HG02642 (cell line): ENCODE results near the gene MSRB3.
"Not testable (repeated sequence)": the region's sequence is repeated elsewhere in the genome, so short reads cannot be mapped to it uniquely, and the experiment has no call there.

Source experiments
- ATAC-seq: cut with Tn5 transposase; IDR thresholded peaks from one replicate; pipeline ENCODE4 v1.9.1; 2021; ENCODE audit warnings: mild to moderate bottlenecking; ENCODE audit not compliant: unreplicated experiment, poor library complexity

Gene MSRB3

GRCh38 chr12:65285532-65285931 is 7.0 kb downstream of the MSRB3 start:
- not testable (repeated sequence) for ATAC-seq

DNA sequence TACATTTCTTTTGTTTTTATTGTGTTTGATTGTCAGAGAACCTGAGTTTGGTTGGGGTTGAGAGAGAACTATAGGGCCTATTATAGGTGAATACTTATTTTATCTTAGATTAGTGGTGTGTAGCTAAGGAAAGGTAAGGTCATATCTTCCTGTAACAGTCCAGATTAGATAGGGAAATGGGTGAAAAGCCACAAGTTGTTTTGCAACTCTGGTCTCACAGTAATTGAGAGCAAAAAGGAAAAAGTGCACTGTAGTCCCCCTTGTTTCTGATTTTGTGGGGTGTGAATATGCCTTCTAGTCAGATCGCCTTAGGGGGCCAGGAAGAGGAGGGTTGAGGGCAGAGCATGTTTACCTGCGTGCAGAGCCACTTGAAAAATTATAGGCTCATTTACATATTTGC is 8.9 kb downstream of the MSRB3 start:
- ATAC-seq, result no peak

- no peak for ATAC-seq
Observed at GRCh38 chr12:65292241-65292640, 13.8 kb downstream of the MSRB3 start.

DNA sequence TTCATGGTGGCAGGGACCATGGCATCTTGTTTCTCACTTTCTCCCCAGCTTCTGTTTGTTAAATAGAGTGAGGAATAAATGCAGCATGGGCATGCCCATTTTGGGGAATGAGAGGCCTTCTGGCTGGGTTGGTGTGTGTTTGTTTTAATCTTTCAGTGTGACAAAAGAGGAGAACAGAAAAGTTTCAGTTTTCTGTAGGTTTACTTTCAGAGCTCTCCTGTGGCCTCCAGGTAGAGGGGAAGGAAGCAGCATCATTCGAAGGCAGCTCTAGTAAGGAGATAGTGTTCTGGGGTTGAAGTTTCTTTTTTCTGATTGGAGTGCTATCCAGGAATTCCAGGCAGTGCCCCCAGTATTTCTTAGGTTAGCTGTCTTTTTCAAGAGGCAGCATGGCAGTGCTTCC is 15.3 kb downstream of the MSRB3 start:
- no peak for ATAC-seq

- no peak for ATAC-seq
Observed at GRCh38 chr12:65294641-65295262, 16.3 kb downstream of the MSRB3 start.

DNA sequence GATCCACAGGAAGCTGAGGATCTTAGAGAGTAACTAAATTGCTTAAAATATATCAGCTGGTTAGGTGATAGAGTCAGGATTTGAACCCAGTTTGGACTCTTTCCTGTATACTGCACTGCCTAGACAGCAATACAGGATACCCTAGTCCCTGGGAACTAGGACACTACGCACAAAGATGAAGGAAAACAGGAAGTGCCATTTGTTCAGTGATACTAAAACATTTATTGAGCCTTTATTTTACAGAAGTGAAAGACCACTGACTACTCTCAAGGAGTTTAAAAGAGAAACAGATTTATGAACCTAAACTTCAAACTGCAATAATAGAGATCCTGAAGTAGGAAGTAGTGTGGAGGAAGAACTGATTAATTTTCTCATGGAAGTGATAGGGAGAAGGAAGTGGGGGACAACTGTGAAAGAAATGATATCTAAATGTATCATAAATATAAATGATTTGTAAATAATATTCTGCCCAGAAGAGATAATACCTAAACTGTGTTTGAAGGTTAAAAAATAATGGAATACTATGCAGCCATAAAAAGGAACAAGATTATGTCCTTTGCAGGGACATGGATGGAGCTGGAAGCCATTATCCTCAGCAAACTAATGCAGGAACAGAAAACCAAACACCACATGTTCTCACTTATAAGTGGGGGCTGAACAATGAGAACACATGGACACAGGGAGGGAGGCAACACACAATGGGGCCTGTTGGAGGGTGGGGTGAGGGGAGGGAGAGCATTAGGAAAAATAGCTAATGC is 18.2 kb downstream of the MSRB3 start:
- no peak for ATAC-seq

- no peak for ATAC-seq
Observed at GRCh38 chr12:65300097-65300496, 21.6 kb downstream of the MSRB3 start.

- no peak for ATAC-seq
Observed at GRCh38 chr12:65300679-65301349, 22.3 kb downstream of the MSRB3 start.

DNA sequence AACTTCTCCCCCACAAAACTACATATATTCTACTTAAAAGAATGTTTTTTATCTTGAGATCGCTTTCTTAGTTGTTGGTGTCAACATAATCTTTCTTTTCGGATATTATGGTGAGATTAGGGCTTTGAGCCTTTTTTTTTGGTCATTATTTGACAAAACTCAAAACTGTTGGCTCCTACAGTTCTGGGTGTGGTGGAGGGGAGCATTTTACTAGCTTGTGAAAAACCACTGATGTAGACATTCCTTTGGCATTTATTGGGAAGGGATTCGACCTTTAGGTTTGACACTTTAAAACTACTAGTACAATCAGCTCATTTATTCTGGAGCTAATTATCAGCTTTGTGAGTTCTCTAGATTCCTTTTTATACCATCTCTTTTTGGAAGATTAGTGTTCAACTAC is 24.4 kb downstream of the MSRB3 start:
- ATAC-seq, result no peak

DNA sequence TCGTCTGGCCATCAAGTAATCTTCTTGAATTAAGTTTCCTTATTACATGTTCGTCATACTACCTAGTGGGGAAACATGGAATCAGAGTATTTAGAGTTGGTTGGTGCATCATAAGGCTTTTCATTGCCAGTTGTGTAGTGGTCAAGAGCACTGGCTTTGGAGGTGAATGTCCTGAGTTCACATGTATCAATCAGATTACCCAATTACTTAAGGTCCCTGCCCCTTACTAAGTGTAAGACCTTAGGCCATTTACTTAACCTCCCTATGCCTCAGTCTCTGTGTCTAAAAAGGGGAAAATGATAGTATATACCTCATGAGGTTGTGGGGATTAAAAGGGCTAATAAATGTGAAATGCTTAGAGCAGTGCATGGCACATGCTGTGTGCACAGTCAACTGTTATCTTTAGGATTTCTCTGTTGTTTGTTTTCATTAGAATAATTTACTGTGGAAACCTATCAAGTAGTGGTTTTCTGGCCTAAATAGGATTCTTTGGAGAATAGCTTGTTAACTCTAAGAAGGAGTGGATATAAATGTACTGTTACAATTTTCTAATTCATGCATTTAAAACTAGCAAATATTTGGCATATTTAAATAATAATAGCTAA is 27.0 kb downstream of the MSRB3 start:
- no peak for ATAC-seq

- no peak for ATAC-seq
Observed at GRCh38 chr12:65306366-65307168, 28.1 kb downstream of the MSRB3 start.

DNA sequence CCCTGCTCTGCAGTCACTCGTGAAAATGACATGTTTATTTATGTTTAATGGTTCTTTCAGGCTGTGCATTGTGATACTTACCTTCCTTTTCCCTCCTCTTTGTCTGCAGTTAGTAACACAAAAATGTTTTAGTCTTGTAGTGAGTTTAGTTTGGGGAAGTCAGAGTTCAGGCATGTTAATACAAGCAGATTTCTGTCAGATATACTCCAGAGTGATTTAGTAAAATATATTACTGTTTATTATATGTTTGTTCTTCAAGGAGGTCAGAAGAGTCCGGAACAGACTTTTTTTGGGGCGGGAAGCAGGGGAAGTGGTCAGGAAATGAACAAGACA is 28.7 kb downstream of the MSRB3 start:
- no peak for ATAC-seq

GRCh38 chr12:65308006-65308405 is 29.5 kb downstream of the MSRB3 start:
- ATAC-seq, result no peak

DNA sequence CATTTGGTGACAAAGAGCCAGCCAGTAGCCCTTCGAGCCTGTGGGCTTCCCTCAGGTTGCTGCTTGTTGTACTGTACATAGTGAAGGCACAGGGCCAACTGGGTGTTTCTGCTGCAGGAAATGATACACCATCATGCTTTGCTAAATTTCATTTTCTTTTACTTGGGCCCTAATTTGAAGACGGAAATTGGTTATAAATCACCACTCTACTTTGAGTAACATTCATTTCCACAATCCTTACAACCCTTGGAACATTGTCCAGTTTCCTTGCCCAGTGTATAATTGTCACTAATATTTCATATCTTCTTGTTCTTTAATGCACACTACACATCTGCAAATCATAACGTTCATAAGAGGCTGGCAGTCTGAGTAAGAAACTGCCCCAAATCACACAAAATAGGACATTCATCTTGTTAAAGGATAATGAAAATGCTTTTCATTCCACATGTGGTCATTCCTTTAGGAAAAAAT is 30.2 kb downstream of the MSRB3 start:
- no peak for ATAC-seq

- ATAC-seq, result no peak
Observed at GRCh38 chr12:65311260-65311659, 32.8 kb downstream of the MSRB3 start.

DNA sequence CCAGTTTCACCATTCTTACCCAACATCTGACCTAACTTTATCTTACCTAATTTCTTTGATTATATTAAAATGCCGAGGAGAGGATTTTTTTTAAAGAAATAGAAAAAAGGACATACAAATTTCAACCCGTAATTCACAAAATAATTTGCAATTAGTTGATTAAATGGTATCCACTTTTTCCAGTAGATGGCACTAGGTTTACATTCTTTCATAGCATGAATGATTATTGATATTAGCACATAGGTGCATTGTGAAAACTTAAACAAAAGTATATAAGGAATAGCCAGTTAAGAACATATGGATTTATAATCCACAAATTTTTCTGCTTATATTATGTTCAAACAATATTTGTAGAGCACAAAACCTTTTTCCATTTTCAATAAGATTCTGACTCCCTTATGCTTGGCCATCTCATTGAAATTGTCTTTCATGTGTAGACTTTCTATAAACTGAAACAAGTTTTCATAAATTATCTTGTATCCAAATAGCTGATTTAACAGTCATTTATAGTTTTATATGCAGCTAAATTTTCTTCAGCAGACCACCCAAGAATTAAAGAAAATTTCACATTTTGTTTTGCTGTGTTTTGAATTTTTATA is 35.3 kb downstream of the MSRB3 start:
- ATAC-seq, result no peak

DNA sequence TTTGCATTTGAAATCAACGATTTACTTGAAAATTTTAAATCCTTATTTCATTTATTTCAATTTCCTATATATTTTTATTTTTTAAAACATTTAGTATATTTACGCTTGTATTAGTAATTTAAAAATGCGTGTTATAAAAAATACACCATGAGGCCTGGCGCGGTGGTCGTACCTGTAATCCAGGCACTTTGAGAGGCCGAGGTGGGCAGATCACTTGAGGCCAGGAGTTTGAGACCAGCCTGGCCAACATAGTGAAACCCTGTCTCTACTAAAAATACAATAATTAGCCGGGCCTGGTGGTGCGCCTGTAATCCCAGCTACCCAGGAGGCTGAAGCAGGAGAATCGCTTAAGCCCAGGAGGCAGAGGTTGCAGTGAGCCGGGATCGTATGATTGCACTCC is 36.8 kb downstream of the MSRB3 start:
- ATAC-seq, result not testable (repeated sequence)

DNA sequence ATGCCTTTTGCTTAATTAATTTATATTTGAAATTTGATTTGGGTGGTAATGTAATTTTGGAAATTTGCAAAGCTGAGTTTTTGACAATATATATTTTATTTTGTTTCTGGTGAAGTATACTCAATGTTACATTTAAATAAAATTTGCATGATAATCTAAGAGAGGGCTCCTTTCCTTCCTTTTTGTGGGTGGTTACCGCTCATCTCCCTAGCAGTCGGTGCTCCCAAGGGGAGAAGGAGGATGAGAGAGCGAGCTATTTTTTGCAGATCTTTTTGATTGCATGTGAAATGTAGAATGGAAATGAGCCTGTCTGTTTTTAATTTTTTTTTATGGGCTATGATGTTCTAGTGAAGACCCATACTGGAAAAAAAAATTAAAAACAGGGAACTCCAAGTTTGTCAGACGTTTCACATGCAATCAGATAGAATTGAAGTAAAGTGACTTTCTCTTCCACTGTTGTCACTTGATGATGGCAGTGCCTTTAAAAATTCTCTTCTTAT is 39.8 kb downstream of the MSRB3 start:
- ATAC-seq, result no peak

- no peak for ATAC-seq
Observed at GRCh38 chr12:65319688-65320200, 41.3 kb downstream of the MSRB3 start.

DNA sequence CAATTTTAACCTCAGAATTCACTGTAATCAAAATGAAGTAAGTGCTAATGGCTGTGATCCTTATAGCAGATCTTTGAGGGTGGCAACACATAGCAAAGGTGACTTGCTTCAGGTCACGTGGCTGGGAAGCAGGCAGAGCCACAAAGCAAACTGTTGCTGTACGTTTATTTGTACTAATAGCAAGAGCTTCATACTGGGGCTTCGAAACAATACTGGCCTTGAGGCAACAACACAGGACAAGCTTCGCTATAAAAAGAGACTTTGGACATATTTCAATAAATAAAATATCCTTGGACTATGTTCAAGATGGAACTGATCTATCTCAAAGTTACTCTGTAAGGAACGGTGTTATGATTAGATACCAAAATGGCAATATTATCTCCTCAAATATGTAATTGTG is 44.6 kb downstream of the MSRB3 start:
- ATAC-seq, result no peak
